AG04450 (cell line): Measurements from ENCODE around the gene USP17L18. TPM values are rescaled to one million over a fixed set of nuclear protein-coding genes. Genes with fewer than 3 reads are reported as not detected.
"Not testable (repeated sequence)": the region's sequence is repeated elsewhere in the genome, so short reads cannot be mapped to it uniquely, and the experiment has no call there.

ENCODE experiments used
- CTCF ChIA-PET: fragments of 300-600, 350-600 bp; formaldehyde crosslinking; extraction: SDS; loops from one replicate; lab custom pipeline; 2022; ENCODE audit warnings: antibody characterized with exemption, inconsistent platforms; lab: Charles Lee
- POLR2A ChIA-PET: fragments of 350-600 bp; formaldehyde crosslinking; extraction: SDS; loops from one replicate; lab custom pipeline; 2021; ENCODE audit warnings: antibody characterized with exemption, inconsistent platforms; lab: Yijun Ruan, JAX
- DNase-seq: peaks from one replicate; pipeline ENCODE4 v3.0.0-alpha.2; 2011; ENCODE audit warnings: low read depth, low spot score
- H3K27ac ChIP-seq: one replicate; pipeline ENCODE4 v1.5.1; 2012; ENCODE audit warnings: low read depth, low read length, control low read depth
- H3K27me3 ChIP-seq: one replicate; pipeline ENCODE4 v1.6.0; 2012; ENCODE audit warnings: low read length; ENCODE audit not compliant: control insufficient read depth, insufficient read depth
- H3K4me3 ChIP-seq: 2 replicates; pipeline ENCODE4 v1.5.1; 2011; ENCODE audit warnings: mild to moderate bottlenecking, low read depth, low read length, control low read depth
- H3K9me3 ChIP-seq: 2 replicates; pipeline ENCODE4 v1.5.1; 2012; ENCODE audit warnings: low read length; ENCODE audit not compliant: control insufficient read depth, insufficient read depth
- polyA plus RNA-seq: library from polyadenylated mRNA; depleted of rRNA; stranded (reverse); fragments of >200 nt; gene quantifications from 2 replicates; pipeline ENCODE4 v1.2.3, GENCODE V29; 2011; rRNA removed

USP17L18 gene
- polyA plus RNA-seq, 1 experiment: not detected

- DNase-seq, H3K27me3 ChIP-seq, H3K27ac ChIP-seq, H3K9me3 ChIP-seq, POLR2A ChIA-PET, H3K4me3 ChIP-seq, CTCF ChIA-PET: not testable (repeated sequence)
These were observed 14.1 kb downstream of the USP17L18 start, which contains the start of gene USP17L21 for GRCh38 chr4:9262572-9262971. TSS of gene USP17L21 (plus strand) at chr4:9262872. CDS start at chr4:9262872, 0 bp downstream.

- H3K27me3 ChIP-seq, CTCF ChIA-PET, POLR2A ChIA-PET, H3K4me3 ChIP-seq, H3K9me3 ChIP-seq, H3K27ac ChIP-seq, DNase-seq: not testable (repeated sequence)
These were observed 18.9 kb downstream of the USP17L18 start, which contains the start of gene USP17L22 for GRCh38 chr4:9267319-9267718. TSS of gene USP17L22 (plus strand) at chr4:9267619. CDS start at chr4:9267619, 0 bp downstream.

DNA sequence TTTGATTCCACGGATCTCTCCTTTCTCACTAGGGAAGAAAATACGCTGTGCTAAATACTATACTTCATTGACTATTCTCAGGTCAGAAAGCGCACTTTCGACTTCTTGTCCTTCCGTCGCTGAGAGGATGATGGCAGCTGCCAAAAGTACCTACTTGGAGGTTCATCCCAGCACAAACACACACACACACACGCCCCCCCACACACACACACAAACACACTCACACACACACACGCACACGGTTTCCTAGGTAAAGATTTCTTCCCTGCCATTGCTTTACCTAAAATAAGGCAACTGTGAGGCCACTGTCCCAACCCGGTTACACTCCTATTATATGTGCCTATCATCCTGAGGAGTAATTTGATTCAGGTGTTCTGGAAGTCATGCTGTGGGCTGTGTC, 23.3 kb downstream of the USP17L18 start:
- POLR2A ChIA-PET, CTCF ChIA-PET, H3K27ac ChIP-seq, DNase-seq, H3K27me3 ChIP-seq, H3K9me3 ChIP-seq, H3K4me3 ChIP-seq: not testable (repeated sequence)

Other genes with a start within 250 kb of the USP17L18 start
- not detected in 2 replicates for gene FAM90A26, start 78.2 kb upstream of the USP17L18 start, polyA plus RNA-seq
- not detected in 2 replicates for gene USP17L10, start 38.0 kb upstream of the USP17L18 start, polyA plus RNA-seq
- gene USP17L11, start 33.2 kb upstream of the USP17L18 start, polyA plus RNA-seq: not detected in 2 replicates
- not detected in 2 replicates for gene USP17L12, start 28.5 kb upstream of the USP17L18 start, polyA plus RNA-seq
- not detected in 2 replicates for gene USP17L13, start 23.7 kb upstream of the USP17L18 start, polyA plus RNA-seq
- not detected in 2 replicates for gene USP17L15, start 14.2 kb upstream of the USP17L18 start, polyA plus RNA-seq
- gene USP17L17, start 4.8 kb upstream of the USP17L18 start, polyA plus RNA-seq: not detected in 2 replicates
- not detected in 2 replicates for gene USP17L19, start 4.7 kb downstream of the USP17L18 start, polyA plus RNA-seq
- not detected in 2 replicates for gene USP17L20, start 9.5 kb downstream of the USP17L18 start, polyA plus RNA-seq
- not detected in 2 replicates for gene USP17L21, start 14.2 kb downstream of the USP17L18 start, polyA plus RNA-seq
- not detected in 2 replicates for gene USP17L22, start 19.0 kb downstream of the USP17L18 start, polyA plus RNA-seq
- gene USP17L24, start 76.5 kb downstream of the USP17L18 start, polyA plus RNA-seq: not detected in 2 replicates
- not detected in 2 replicates for gene USP17L25, start 81.3 kb downstream of the USP17L18 start, polyA plus RNA-seq
- not detected in 2 replicates for gene USP17L26, start 86.0 kb downstream of the USP17L18 start, polyA plus RNA-seq
- gene USP17L5, start 90.8 kb downstream of the USP17L18 start, polyA plus RNA-seq: not detected in 2 replicates
- not detected in 2 replicates for gene USP17L27, start 95.5 kb downstream of the USP17L18 start, polyA plus RNA-seq
- not detected in 2 replicates for gene USP17L28, start 100.3 kb downstream of the USP17L18 start, polyA plus RNA-seq
- gene USP17L29, start 105.0 kb downstream of the USP17L18 start, polyA plus RNA-seq: not detected in 2 replicates
- gene USP17L30, start 114.5 kb downstream of the USP17L18 start, polyA plus RNA-seq: not detected in 2 replicates
- not detected in 2 replicates for gene DEFB131A, start 195.8 kb downstream of the USP17L18 start, polyA plus RNA-seq